Measurements from ENCODE around the gene CFAP54.

- TF ChIP-seq FOXP2 (optimal IDR thresholded peaks at IDR 0.05; ENCODE audit: borderline replicate concordance, extremely low read depth, extremely low read length, insufficient read depth): no peak
- no peak for TF ChIP-seq POLR2AphosphoS5 (IDR thresholded peaks at IDR 0.05; ENCODE audit: low read depth, low read length)
- no peak for TF ChIP-seq TAF1 (IDR thresholded peaks at IDR 0.05; ENCODE audit: borderline replicate concordance, insufficient read depth, low read length)
- TF ChIP-seq SIN3A (IDR thresholded peaks at IDR 0.05; ENCODE audit: borderline replicate concordance, insufficient read depth, low read length): no peak
These were observed 231.0 kb downstream of the CFAP54 start for GRCh38 chr12:96720363-96720705.
